ENCODE results near the gene MRO.

The MRO gene

GRCh38 chr18:50751947-50752346, 67.9 kb downstream of the MRO start:
- Histone ChIP-seq H3K36me3 (ENCODE audit: control insufficient read depth, low read length) (no peaks in the 10 kb centered on the region), H3K4me3 (ENCODE audit: low read length) (no peak overlapping the region), H3K79me2 (ENCODE audit: control insufficient read depth, low read length) (no peaks in the 10 kb centered on the region), H3K9me2 (replicated peaks; ENCODE audit: control insufficient read depth, low read length) (no peaks in the 10 kb centered on the region), H4K20me1 (ENCODE audit: control insufficient read depth, insufficient read depth, low read depth, low read length) (no peaks in the 10 kb centered on the region), H3K4me1 (ENCODE audit: control insufficient read depth, low read length) (no peaks in the 10 kb centered on the region), H3F3A (ENCODE audit: control insufficient read depth, insufficient read depth) (no peaks in the 10 kb centered on the region), H3K4me2 (ENCODE audit: low read length) (no peak overlapping the region), H3K9me3 (ENCODE audit: control insufficient read depth, insufficient read depth, low read length) (no peaks in the 10 kb centered on the region), H3K27me3 (ENCODE audit: control insufficient read depth, low read length) (peaks cover 33% of the 10 kb centered on the region), H3K27ac (ENCODE audit: low read depth, low read length) (no peak overlapping the region)
- TF ChIP-seq, protein P1, sequence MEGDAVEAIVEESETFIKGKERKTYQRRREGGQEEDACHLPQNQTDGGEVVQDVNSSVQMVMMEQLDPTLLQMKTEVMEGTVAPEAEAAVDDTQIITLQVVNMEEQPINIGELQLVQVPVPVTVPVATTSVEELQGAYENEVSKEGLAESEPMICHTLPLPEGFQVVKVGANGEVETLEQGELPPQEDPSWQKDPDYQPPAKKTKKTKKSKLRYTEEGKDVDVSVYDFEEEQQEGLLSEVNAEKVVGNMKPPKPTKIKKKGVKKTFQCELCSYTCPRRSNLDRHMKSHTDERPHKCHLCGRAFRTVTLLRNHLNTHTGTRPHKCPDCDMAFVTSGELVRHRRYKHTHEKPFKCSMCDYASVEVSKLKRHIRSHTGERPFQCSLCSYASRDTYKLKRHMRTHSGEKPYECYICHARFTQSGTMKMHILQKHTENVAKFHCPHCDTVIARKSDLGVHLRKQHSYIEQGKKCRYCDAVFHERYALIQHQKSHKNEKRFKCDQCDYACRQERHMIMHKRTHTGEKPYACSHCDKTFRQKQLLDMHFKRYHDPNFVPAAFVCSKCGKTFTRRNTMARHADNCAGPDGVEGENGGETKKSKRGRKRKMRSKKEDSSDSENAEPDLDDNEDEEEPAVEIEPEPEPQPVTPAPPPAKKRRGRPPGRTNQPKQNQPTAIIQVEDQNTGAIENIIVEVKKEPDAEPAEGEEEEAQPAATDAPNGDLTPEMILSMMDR (IDR thresholded peaks at IDR 0.05; ENCODE audit: low read depth, low read length, poor library complexity, severe bottlenecking) = no peak
- no peak for TF ChIP-seq EZH2phosphoT487 (IDR thresholded peaks at IDR 0.05; ENCODE audit: borderline replicate concordance, low read length)

DNA sequence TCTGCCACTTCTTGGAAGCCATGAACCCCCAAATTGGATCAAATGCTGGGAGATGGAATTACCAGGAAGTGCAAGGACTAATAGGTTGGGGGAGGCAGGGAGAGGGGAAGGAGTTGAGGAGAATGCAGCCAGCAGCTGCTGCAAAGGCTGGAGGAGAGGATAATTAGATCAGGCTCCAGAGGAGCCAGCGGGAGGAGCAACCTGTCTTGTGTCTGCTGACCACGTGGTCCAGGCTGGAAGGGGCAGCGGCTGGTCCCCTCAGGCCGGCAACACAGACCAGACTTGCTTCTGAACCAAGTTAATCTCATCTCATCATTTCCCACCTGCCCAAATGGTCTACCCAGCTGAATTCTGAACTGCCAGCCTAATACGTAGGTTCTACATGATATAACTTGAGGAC, 68.3 kb downstream of the MRO start:
- Histone ChIP-seq H3K36me3 (ENCODE audit: control insufficient read depth, low read length) (no peaks in the 10 kb centered on the region), H3K4me2 (ENCODE audit: low read length) (no peak overlapping the region), H3K27ac (ENCODE audit: low read depth, low read length) (no peak overlapping the region), H3F3A (ENCODE audit: control insufficient read depth, insufficient read depth) (no peaks in the 10 kb centered on the region), H3K27me3 (ENCODE audit: control insufficient read depth, low read length) (peaks cover 33% of the 10 kb centered on the region), H3K79me2 (ENCODE audit: control insufficient read depth, low read length) (no peaks in the 10 kb centered on the region), H3K9me3 (ENCODE audit: control insufficient read depth, insufficient read depth, low read length) (no peaks in the 10 kb centered on the region), H3K4me1 (ENCODE audit: control insufficient read depth, low read length) (no peaks in the 10 kb centered on the region), H3K9me2 (replicated peaks; ENCODE audit: control insufficient read depth, low read length) (no peaks in the 10 kb centered on the region), H4K20me1 (ENCODE audit: control insufficient read depth, insufficient read depth, low read depth, low read length) (no peaks in the 10 kb centered on the region), H3K4me3 (ENCODE audit: low read length) (no peak overlapping the region)
- TF ChIP-seq, protein P1 (IDR thresholded peaks at IDR 0.05; ENCODE audit: low read depth, low read length, poor library complexity, severe bottlenecking) = no peak
- TF ChIP-seq EZH2phosphoT487 (IDR thresholded peaks at IDR 0.05; ENCODE audit: borderline replicate concordance, low read length) = no peak

DNA sequence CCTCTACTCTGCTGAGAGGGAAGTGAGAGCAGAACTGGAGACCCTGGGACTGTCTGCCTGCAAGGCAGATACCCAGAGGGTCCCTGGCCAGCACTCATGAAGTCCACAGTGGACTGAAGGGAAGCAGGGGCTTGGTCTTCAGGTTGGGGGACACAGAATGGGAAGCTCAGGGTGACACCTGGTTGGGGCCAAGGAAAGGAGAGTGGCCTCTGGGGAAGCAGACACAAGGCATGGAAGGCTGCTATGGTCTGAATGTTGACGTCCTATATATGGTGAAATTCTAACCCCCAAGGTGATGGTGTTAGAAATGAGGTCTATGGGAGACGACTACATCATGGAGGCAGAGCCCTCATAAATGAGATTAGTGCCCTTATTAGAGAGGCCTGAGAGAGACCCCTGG, 69.3 kb downstream of the MRO start:
- Histone ChIP-seq H4K20me1 (ENCODE audit: control insufficient read depth, insufficient read depth, low read depth, low read length) (no peaks in the 10 kb centered on the region), H3F3A (ENCODE audit: control insufficient read depth, insufficient read depth) (no peaks in the 10 kb centered on the region), H3K4me1 (ENCODE audit: control insufficient read depth, low read length) (no peaks in the 10 kb centered on the region), H3K36me3 (ENCODE audit: control insufficient read depth, low read length) (no peaks in the 10 kb centered on the region), H3K4me2 (ENCODE audit: low read length) (no peak overlapping the region), H3K27ac (ENCODE audit: low read depth, low read length) (no peak overlapping the region), H3K79me2 (ENCODE audit: control insufficient read depth, low read length) (no peaks in the 10 kb centered on the region), H3K4me3 (ENCODE audit: low read length) (no peak overlapping the region), H3K27me3 (ENCODE audit: control insufficient read depth, low read length) (peaks cover 33% of the 10 kb centered on the region), H3K9me2 (replicated peaks; ENCODE audit: control insufficient read depth, low read length) (no peaks in the 10 kb centered on the region), H3K9me3 (ENCODE audit: control insufficient read depth, insufficient read depth, low read length) (no peaks in the 10 kb centered on the region)
- TF ChIP-seq EZH2phosphoT487 (IDR thresholded peaks at IDR 0.05; ENCODE audit: borderline replicate concordance, low read length) = no peak
- TF ChIP-seq, protein P1 (IDR thresholded peaks at IDR 0.05; ENCODE audit: low read depth, low read length, poor library complexity, severe bottlenecking) = no peak

GRCh38 chr18:50749945-50750344, 69.9 kb downstream of the MRO start:
- Histone ChIP-seq H3K4me1 (ENCODE audit: control insufficient read depth, low read length) (no peaks in the 10 kb centered on the region), H3K27ac (ENCODE audit: low read depth, low read length) (no peak overlapping the region), H3K79me2 (ENCODE audit: control insufficient read depth, low read length) (no peaks in the 10 kb centered on the region), H3K4me3 (ENCODE audit: low read length) (no peak overlapping the region), H3K27me3 (ENCODE audit: control insufficient read depth, low read length) (peaks cover 33% of the 10 kb centered on the region), H3K9me2 (replicated peaks; ENCODE audit: control insufficient read depth, low read length) (no peaks in the 10 kb centered on the region), H4K20me1 (ENCODE audit: control insufficient read depth, insufficient read depth, low read depth, low read length) (no peaks in the 10 kb centered on the region), H3K4me2 (ENCODE audit: low read length) (no peak overlapping the region), H3F3A (ENCODE audit: control insufficient read depth, insufficient read depth) (no peaks in the 10 kb centered on the region), H3K36me3 (ENCODE audit: control insufficient read depth, low read length) (no peaks in the 10 kb centered on the region), H3K9me3 (ENCODE audit: control insufficient read depth, insufficient read depth, low read length) (no peaks in the 10 kb centered on the region)
- TF ChIP-seq, protein P1 (IDR thresholded peaks at IDR 0.05; ENCODE audit: low read depth, low read length, poor library complexity, severe bottlenecking) = no peak
- no peak for TF ChIP-seq EZH2phosphoT487 (IDR thresholded peaks at IDR 0.05; ENCODE audit: borderline replicate concordance, low read length)
